GM12878 (cell line): ENCODE data around the gene NSUN5. TPM values are rescaled to one million over a fixed set of nuclear protein-coding genes. Genes with fewer than 3 reads are reported as not detected.

Experiments used
- ATAC-seq: fragments of 200-7000 bp; cut with Tn5 transposase; 3 replicates; pipeline ENCODE4 v1.9.1; 2020; ENCODE audit warnings: mild to moderate bottlenecking, moderate library complexity
- BruUV-seq: library from RNA; stranded (reverse); fragments of 400-500 nt; replicated peaks from 2 replicates; lab custom pipeline; 2021; lab: Mats Ljungman, UMichigan
- CTCF ChIA-PET: fragments of 300-600 bp; sonication (Branson Sonifier 250); formaldehyde crosslinking; extraction: SDS; loops from one replicate; lab custom pipeline; 2021; ENCODE audit warnings: inconsistent platforms; lab: Yijun Ruan, JAX
- POLR2A ChIA-PET: fragments of 350-600 bp; formaldehyde crosslinking; extraction: SDS; loops from one replicate; lab custom pipeline; 2021; ENCODE audit warnings: inconsistent platforms; lab: Charles Lee
- RAD21 ChIA-PET: fragments of 300-600 bp; sonication (Branson Sonifier 250); formaldehyde crosslinking; loops from one replicate; lab custom pipeline; 2023; ENCODE audit warnings: antibody characterized with exemption; ENCODE audit not compliant: unreplicated experiment; lab: Charles Lee
- SMC1A ChIA-PET: fragments of 300-600 bp; sonication (Branson Sonifier 250); formaldehyde crosslinking; loops from one replicate; lab custom pipeline; 2023; ENCODE audit not compliant: unreplicated experiment, uncharacterized antibody; lab: Charles Lee
- DNase-seq: peaks from one replicate; pipeline ENCODE4 v3.0.0-alpha.2; 2011; ENCODE audit warnings: low read depth, low spot score
- FAIRE-seq: peaks from 3 replicates; lab custom pipeline; 2011; peaks lifted over from hg19 to GRCh38; lab: Jason Lieb, UNC
- H2AFZ ChIP-seq: 2 replicates; pipeline ENCODE4 v1.6.0; 2011; ENCODE audit warnings: low read depth, low read length, control low read depth; ENCODE audit not compliant: control insufficient read depth
- H3K27ac ChIP-seq: 2 replicates; pipeline ENCODE4 v1.5.1; 2011; ENCODE audit warnings: control low read depth; ENCODE audit not compliant: control insufficient read depth, insufficient read depth
- H3K27me3 ChIP-seq, 2 experiments: replicated peaks in 1 of 2; 2 replicates each; pipeline versions ENCODE4 v1.6.0 to v1.6.1; 2011; ENCODE audit warnings: low read length in 1 of 2; ENCODE audit not compliant: control insufficient read depth in 2 of 2, insufficient read depth in 2 of 2
- H3K36me3 ChIP-seq, 2 experiments: 2 replicates each; pipeline ENCODE4 v1.5.1; 2011; ENCODE audit warnings: low read length in 1 of 2; ENCODE audit not compliant: control insufficient read depth in 2 of 2, insufficient read depth in 2 of 2
- H3K4me1 ChIP-seq: 2 replicates; pipeline ENCODE4 v1.6.1; 2011; ENCODE audit warnings: mild to moderate bottlenecking, low read length, moderate library complexity, mixed read lengths; ENCODE audit not compliant: control insufficient read depth, insufficient read depth
- H3K4me2 ChIP-seq: 2 replicates; pipeline ENCODE4 v1.6.0; 2011; ENCODE audit warnings: control low read depth; ENCODE audit not compliant: control insufficient read depth, insufficient read depth
- H3K4me3 ChIP-seq: fragments of 200-600 bp; sonication (generic); 2 replicates; pipeline ENCODE4 v1.5.1; 2016
- H3K79me2 ChIP-seq: 2 replicates; pipeline ENCODE4 v1.6.0; 2011; ENCODE audit warnings: low read length; ENCODE audit not compliant: control insufficient read depth, insufficient read depth
- H3K9ac ChIP-seq: 2 replicates; pipeline ENCODE4 v1.8.0; 2011; ENCODE audit warnings: low read length, control low read depth, mixed read lengths; ENCODE audit not compliant: control insufficient read depth, insufficient read depth
- H3K9me3 ChIP-seq: replicated peaks from 3 replicates; pipeline ENCODE4 v1.5.1; 2011; ENCODE audit warnings: mild to moderate bottlenecking, low read length; ENCODE audit not compliant: control insufficient read depth, insufficient read depth
- H4K20me1 ChIP-seq: 2 replicates; pipeline ENCODE4 v1.6.0; 2011; ENCODE audit not compliant: control insufficient read depth, insufficient read depth
- ATF7 ChIP-seq: fragments of 450-650 bp; IDR thresholded peaks from 2 replicates; pipeline ENCODE4 v1.6.1; 2016; ENCODE audit warnings: low read depth, mild to moderate bottlenecking
- BMI1 ChIP-seq: fragments of 450-650 bp; IDR thresholded peaks from 2 replicates; pipeline ENCODE4 v1.6.1; 2016; ENCODE audit warnings: mild to moderate bottlenecking, moderate library complexity, borderline replicate concordance
- CHD4 ChIP-seq: fragments of 200-600 bp; sonication (generic); IDR thresholded peaks from 2 replicates; pipeline ENCODE4 v1.6.1; 2016; ENCODE audit warnings: mild to moderate bottlenecking
- CREB1 ChIP-seq: IDR thresholded peaks from 2 replicates; pipeline ENCODE4 v1.6.1; 2012; ENCODE audit warnings: low read depth, mild to moderate bottlenecking, inconsistent platforms
- ETV6 ChIP-seq, 2 experiments: fragments of 450-650 bp in 1 of 2; IDR thresholded peaks in 1 of 2; conservative IDR thresholded peaks in 1 of 2; 2 replicates each; pipeline ENCODE4 v1.6.1; 2014; ENCODE audit warnings: antibody characterized with exemption in 1 of 2, borderline replicate concordance in 1 of 2, low read depth in 1 of 2, mild to moderate bottlenecking in 1 of 2, moderate library complexity in 1 of 2
- KAT2A ChIP-seq: conservative IDR thresholded peaks from 2 replicates; pipeline ENCODE4 v1.6.1; 2011; ENCODE audit warnings: low read depth, low read length; ENCODE audit not compliant: control insufficient read depth
- SIX5 ChIP-seq: IDR thresholded peaks from 2 replicates; pipeline ENCODE4 v1.6.1; 2011; ENCODE audit warnings: mild to moderate bottlenecking, low read depth, low read length, moderate library complexity; ENCODE audit not compliant: severe bottlenecking
- WGBS: methylation state at CpG from one replicate; pipeline ENCODE4 v1.1.6; 2016; ENCODE audit warnings: low lambda C conversion rate; ENCODE audit not compliant: insufficient replicate concordance, insufficient coverage; ENCODE audit errors: missing lambda C conversion rate; 5-methylcytosine and 5-hydroxymethylcytosine counted together
- in situ Hi-C: fragments of 300-500 bp; cut with MboI; formaldehyde crosslinking; loops from 9 replicates; pipeline ENCODE4 v1.14.3; 2018; ENCODE audit warnings: mixed read lengths
- intact Hi-C: fragments of 100-400 bp; cut with micrococcal nuclease; formaldehyde crosslinking; loops from one replicate; pipeline ENCODE4 v1.14.2; 2022; ENCODE audit not compliant: unreplicated experiment
- polyA plus RNA-seq, 11 experiments: library from polyadenylated mRNA; depleted of rRNA in 4 of 11; unstranded in 6 of 11; stranded (reverse) in 5 of 11; fragments of >200 nt; fragmentation: Nextera tagmentation in 4 of 11; fragmentation: Illumina TruSeq in 1 of 11; extraction: Ambion mirVana in 4 of 11; extraction: Trizol in 1 of 11; gene quantifications; 1 replicate in 1 of 11; 2 replicates in 10 of 11; pipeline versions ENCODE4 v1.2.1 to v1.2.3, GENCODE V29; 2011 to 2016; ENCODE audit warnings: inconsistent platforms in 2 of 11, missing spikeins in 2 of 11, low read depth in 1 of 11
- total RNA-seq, 4 experiments: library from RNA; depleted of rRNA in 3 of 4; stranded (reverse); fragments of >200 nt in 3 of 4; fragmentation: Illumina TruSeq in 1 of 4; extraction: Trizol in 1 of 4; gene quantifications; 2 replicates each; pipeline versions ENCODE4 v1.2.1 to v1.2.3, GENCODE V29; 2013 to 2021

NSUN5 gene
- total and polyA plus RNA-seq, 10 of the 15 experiments (the other 5 are each of a cell fraction or from before 2014, with no cell fraction given) = 2.0 to 63.4 (median 38.2) TPM

- no peak for TF ChIP-seq SIX5
- TF ChIP-seq CHD4 = no peak
- TF ChIP-seq KAT2A = no peak
- no peak for TF ChIP-seq CREB1
These were observed 36.9 kb upstream of the NSUN5 start (continued) for GRCh38 chr7:73345538-73345937.

GRCh38 chr7:73343671-73344380, 35.2 kb upstream of the NSUN5 start:
- H3K79me2 ChIP-seq = no peaks in the 10 kb centered on the region
- WGBS = 48% methylated on average over 7 of the region's 7 CpGs
- TF ChIP-seq ATF7 (no peak), BMI1 (no peak), ETV6 (conservative IDR thresholded peaks at IDR 0.05 in 1 of 2, IDR thresholded peaks at IDR 0.05 in 1 of 2; ENCODE audit: borderline replicate concordance in 1 of 2, low read depth in 1 of 2) (no peak)
- TF ChIP-seq, all 136 proteins: peak for 0
- DNase-seq (no peak), FAIRE-seq (no peak), ATAC-seq (no peak)
- no peaks in the 10 kb centered on the region for H3K4me1 ChIP-seq
- no peak overlapping the region for H3K4me2 ChIP-seq
- in situ Hi-C loops (no loop called here), intact Hi-C loops (no loop called here)
- H3K9me3 ChIP-seq = no peaks in the 10 kb centered on the region
- H3K4me3 ChIP-seq = no peak overlapping the region
- POLR2A ChIA-PET = no interaction called here
- H4K20me1 ChIP-seq = no peaks in the 10 kb centered on the region
- H3K36me3 ChIP-seq = no peaks in the 10 kb centered on the region
- SMC1A ChIA-PET = interaction anchor here (1.2 kb wide), 1 partner anchor 109 kb away, joined by 3 read pairs; no protein-coding TSS in a partner anchor
- no peaks in the 10 kb centered on the region; a peak in 1 of 4 replicates for H3K27me3 ChIP-seq
- BruUV-seq = no TSS peak
- CTCF ChIA-PET = no interaction called here
- RAD21 ChIA-PET = no interaction called here
- H2AFZ ChIP-seq = no peak overlapping the region
- H3K27ac ChIP-seq = no peak overlapping the region
- no peak overlapping the region for H3K9ac ChIP-seq
